Measurements from ENCODE around the gene HINT2. TPM values are rescaled to one million over a fixed set of nuclear protein-coding genes. Genes with fewer than 3 reads are reported as not detected.

HINT2 gene
- total RNA-seq, 5 donors from 2014 or later (not counting 1 experiment from before 2014, with no cell fraction given), result 15.4 to 30.3 (median 28.5) TPM

GRCh38 chr9:35797311-35798109 lies 17.3 kb downstream of the HINT2 start:
- Mint-ChIP-seq H3K27ac (no peak overlapping the region), H3K36me3 (peaks cover 26% of the 10 kb centered on the region), H3K27me3 (no peaks in the 10 kb centered on the region), H3K9me3 (no peaks in the 10 kb centered on the region), H3K4me1 (peaks cover 0 to 8% (median 6%) of the 10 kb centered on the region in 3 donors), H3K4me3 (no peak overlapping the region)
- Histone ChIP-seq H3K27me3 (replicated peaks in 1 of 2; ENCODE audit: control insufficient read depth in 2 of 2, extremely low read depth in 1 of 2, insufficient read depth in 2 of 2, low read length in 1 of 2) (no peaks in the 10 kb centered on the region), H3K9me3 (no peaks in the 10 kb centered on the region), H3K36me3 (ENCODE audit: control insufficient read depth in 2 of 2, extremely low read depth in 1 of 2, insufficient read depth in 1 of 2, low read length in 1 of 2) (peaks cover 6 to 27% of the 10 kb centered on the region in 2 donors), H3K4me3 (ENCODE audit: control insufficient read depth in 1 of 2, extremely low read depth in 1 of 2, low read length in 1 of 2) (no peak overlapping the region), H3K27ac (ENCODE audit: low read length) (no peak overlapping the region), H3K4me1 (ENCODE audit: control insufficient read depth in 1 of 2, extremely low read depth in 1 of 2, insufficient read depth in 2 of 2, low read length in 2 of 2) (no peaks in the 10 kb centered on the region)
- WGBS (ENCODE audit: insufficient coverage), result 100% methylated on average over 2 of the region's 6 CpGs
- CTCF ChIA-PET, result no interaction called here
- ATAC-seq (replicated peaks in 1 of 4), result no peak
- no peak for DNase-seq
- POLR2A ChIA-PET, result no interaction called here

DNA sequence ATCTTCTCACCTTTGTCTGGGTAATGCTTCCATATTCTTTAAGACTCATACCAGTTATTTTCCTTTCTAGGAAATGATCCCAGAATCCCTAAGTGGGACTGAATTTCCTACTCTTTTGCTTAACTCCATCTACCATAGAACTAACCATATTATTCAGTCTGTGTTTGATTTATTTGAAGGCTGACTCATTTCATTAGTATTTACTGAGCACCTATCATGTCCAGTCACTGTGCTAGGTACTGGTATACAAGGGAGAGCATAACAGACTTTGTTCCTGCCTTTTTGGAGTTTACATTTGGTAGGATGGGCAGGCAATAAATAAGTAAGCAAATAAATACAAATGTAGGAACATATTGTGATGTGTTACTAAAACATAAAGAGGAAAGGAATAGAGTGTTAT lies 19.1 kb downstream of the HINT2 start:
- no peaks in the 10 kb centered on the region for H3K9me3 ChIP-seq
- H3K27me3 ChIP-seq (replicated peaks in 1 of 2; ENCODE audit: control insufficient read depth in 2 of 2, extremely low read depth in 1 of 2, insufficient read depth in 2 of 2, low read length in 1 of 2), result no peaks in the 10 kb centered on the region
- H3K36me3 ChIP-seq (ENCODE audit: control insufficient read depth in 2 of 2, extremely low read depth in 1 of 2, insufficient read depth in 1 of 2, low read length in 1 of 2), result peaks cover 3 to 16% of the 10 kb centered on the region in 2 donors
- no peak overlapping the region for H3K27ac ChIP-seq (ENCODE audit: low read length)
- Mint-ChIP-seq H3K9me3 (no peaks in the 10 kb centered on the region), H3K36me3 (peaks cover 11% of the 10 kb centered on the region), H3K27me3 (no peaks in the 10 kb centered on the region), H3K27ac (no peak overlapping the region), H3K4me3 (no peak overlapping the region), H3K4me1 (peaks cover 0 to 8% (median 6%) of the 10 kb centered on the region in 3 donors)
- H3K4me3 ChIP-seq (ENCODE audit: control insufficient read depth in 1 of 2, extremely low read depth in 1 of 2, low read length in 1 of 2), result no peak overlapping the region
- no peak for DNase-seq
- ChIA-PET CTCF (interaction anchor here in 1 of 2 donors (0.6 kb wide), 1 partner anchor 225 kb away, joined by 3 read pairs; no protein-coding TSS in a partner anchor), POLR2A (no interaction called here)
- ATAC-seq (replicated peaks in 1 of 4), result no peak
- H3K4me1 ChIP-seq (ENCODE audit: control insufficient read depth in 1 of 2, extremely low read depth in 1 of 2, insufficient read depth in 2 of 2, low read length in 2 of 2), result no peaks in the 10 kb centered on the region

DNA sequence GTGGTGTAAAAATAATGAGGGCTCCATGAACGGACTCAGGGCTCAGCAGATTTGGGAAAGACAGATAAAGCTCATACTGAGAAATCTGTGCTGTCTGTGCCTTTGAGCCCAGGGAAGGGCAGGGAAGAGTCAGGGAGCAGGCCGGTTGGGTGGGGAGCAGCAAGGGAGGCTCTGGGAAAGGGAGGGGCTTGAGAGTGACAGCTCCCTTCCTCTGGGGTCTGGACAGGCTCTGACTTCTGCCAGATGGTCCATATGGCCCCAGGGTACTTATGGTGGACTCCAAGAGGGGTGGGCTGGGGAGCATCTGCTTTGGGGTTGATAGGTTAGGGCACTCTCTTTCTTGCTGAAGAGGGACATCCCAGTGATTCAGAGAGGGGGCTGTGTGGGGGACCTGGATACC lies 21.4 kb downstream of the HINT2 start:
- Mint-ChIP-seq H3K4me3 (no peak overlapping the region), H3K27me3 (no peaks in the 10 kb centered on the region), H3K36me3 (peaks cover 6% of the 10 kb centered on the region), H3K27ac (no peak overlapping the region), H3K4me1 (peaks cover 0 to 14% (median 13%) of the 10 kb centered on the region in 3 donors), H3K9me3 (no peaks in the 10 kb centered on the region)
- H3K27me3 ChIP-seq (replicated peaks in 1 of 2; ENCODE audit: control insufficient read depth in 2 of 2, extremely low read depth in 1 of 2, insufficient read depth in 2 of 2, low read length in 1 of 2), result no peaks in the 10 kb centered on the region
- CTCF ChIA-PET, result interaction anchor here (0.9 to 1.3 kb wide), 2 partner anchors 89 to 229 kb away, joined by 3 to 5 read pairs; no protein-coding TSS in a partner anchor
- H3K36me3 ChIP-seq (ENCODE audit: control insufficient read depth in 2 of 2, extremely low read depth in 1 of 2, insufficient read depth in 1 of 2, low read length in 1 of 2), result peaks cover 8 to 9% of the 10 kb centered on the region in 2 donors
- no peak overlapping the region for H3K4me3 ChIP-seq (ENCODE audit: control insufficient read depth in 1 of 2, extremely low read depth in 1 of 2, low read length in 1 of 2)
- POLR2A ChIA-PET, result no interaction called here
- DNase-seq (no peak), ATAC-seq (replicated peaks in 1 of 4) (no peak)
- H3K27ac ChIP-seq (ENCODE audit: low read length), result no peak overlapping the region
- peaks cover 0 to 3% of the 10 kb centered on the region in 2 experiments for H3K4me1 ChIP-seq (ENCODE audit: control insufficient read depth in 1 of 2, extremely low read depth in 1 of 2, insufficient read depth in 2 of 2, low read length in 2 of 2)
- WGBS (ENCODE audit: insufficient coverage), result 96% methylated on average over 2 of the region's 2 CpGs
- H3K9me3 ChIP-seq, result no peaks in the 10 kb centered on the region

GRCh38 chr9:35792826-35793225 lies 22.0 kb downstream of the HINT2 start:
- POLR2A ChIA-PET, result no interaction called here
- peaks cover 7% of the 10 kb centered on the region for H3K36me3 Mint-ChIP-seq
- H3K4me3 ChIP-seq (ENCODE audit: control insufficient read depth in 1 of 2, extremely low read depth in 1 of 2, low read length in 1 of 2), result no peak overlapping the region
- no peaks in the 10 kb centered on the region for H3K27me3 ChIP-seq (replicated peaks in 1 of 2; ENCODE audit: control insufficient read depth in 2 of 2, extremely low read depth in 1 of 2, insufficient read depth in 2 of 2, low read length in 1 of 2)
- H3K27ac ChIP-seq (ENCODE audit: low read length), result no peak overlapping the region
- CTCF ChIA-PET, result interaction anchor here (0.9 to 1.3 kb wide), 2 partner anchors 89 to 230 kb away, joined by 3 to 5 read pairs; no protein-coding TSS in a partner anchor
- H3K9me3 ChIP-seq, result no peaks in the 10 kb centered on the region
- H3K9me3 Mint-ChIP-seq, result no peaks in the 10 kb centered on the region
- ATAC-seq (replicated peaks in 1 of 4) (no peak), DNase-seq (no peak)
- peaks cover 0 to 14% (median 13%) of the 10 kb centered on the region in 3 donors for H3K4me1 Mint-ChIP-seq
- no peak overlapping the region for H3K4me3 Mint-ChIP-seq
- peaks cover 0 to 3% of the 10 kb centered on the region in 2 experiments for H3K4me1 ChIP-seq (ENCODE audit: control insufficient read depth in 1 of 2, extremely low read depth in 1 of 2, insufficient read depth in 2 of 2, low read length in 2 of 2)
- no peak overlapping the region for H3K27ac Mint-ChIP-seq
- 99% methylated on average over 13 of the region's 14 CpGs for WGBS (ENCODE audit: insufficient coverage)
- H3K36me3 ChIP-seq (ENCODE audit: control insufficient read depth in 2 of 2, extremely low read depth in 1 of 2, insufficient read depth in 1 of 2, low read length in 1 of 2), result peaks cover 8 to 9% of the 10 kb centered on the region in 2 donors
- no peaks in the 10 kb centered on the region for H3K27me3 Mint-ChIP-seq

DNA sequence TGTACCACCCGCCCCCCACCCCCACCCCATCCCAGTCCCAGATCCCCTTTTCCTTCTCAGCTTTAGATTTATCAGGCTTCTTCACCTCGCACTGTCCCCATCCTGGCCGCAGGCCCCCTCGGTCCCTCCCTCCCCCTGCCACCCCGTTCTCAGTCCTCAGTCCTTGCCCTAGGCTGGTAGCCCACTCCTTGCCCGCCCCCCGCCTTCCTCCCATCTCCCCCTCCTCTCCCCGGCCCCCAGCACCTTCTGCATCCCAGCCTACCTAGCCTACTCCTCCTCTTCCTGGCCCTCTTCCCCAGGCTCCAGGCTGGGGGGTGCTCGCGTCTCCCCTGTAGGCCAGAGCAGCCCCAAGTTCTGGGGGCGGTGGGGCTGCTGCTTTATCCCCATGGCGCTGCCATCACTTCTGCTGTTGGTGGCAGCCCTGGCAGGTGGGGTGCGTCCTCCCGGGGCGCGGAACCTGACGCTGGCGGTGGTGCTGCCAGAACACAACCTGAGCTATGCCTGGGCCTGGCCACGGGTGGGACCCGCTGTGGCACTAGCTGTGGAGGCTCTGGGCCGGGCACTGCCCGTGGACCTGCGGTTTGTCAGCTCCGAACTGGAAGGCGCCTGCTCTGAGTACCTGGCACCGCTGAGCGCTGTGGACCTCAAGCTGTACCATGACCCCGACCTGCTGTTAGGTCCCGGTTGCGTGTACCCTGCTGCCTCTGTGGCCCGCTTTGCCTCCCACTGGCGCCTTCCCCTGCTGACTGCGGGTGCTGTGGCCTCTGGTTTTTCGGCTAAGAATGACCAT lies 22.6 kb downstream of the HINT2 start:
- no peaks in the 10 kb centered on the region for H3K27me3 ChIP-seq (replicated peaks in 1 of 2; ENCODE audit: control insufficient read depth in 2 of 2, extremely low read depth in 1 of 2, insufficient read depth in 2 of 2, low read length in 1 of 2)
- H3K4me1 Mint-ChIP-seq, result peaks cover 0 to 14% (median 13%) of the 10 kb centered on the region in 3 donors
- H3K9me3 ChIP-seq, result no peaks in the 10 kb centered on the region
- peaks cover 13% of the 10 kb centered on the region for H3K36me3 Mint-ChIP-seq
- peaks cover 0 to 3% of the 10 kb centered on the region in 2 experiments for H3K4me1 ChIP-seq (ENCODE audit: control insufficient read depth in 1 of 2, extremely low read depth in 1 of 2, insufficient read depth in 2 of 2, low read length in 2 of 2)
- H3K36me3 ChIP-seq (ENCODE audit: control insufficient read depth in 2 of 2, extremely low read depth in 1 of 2, insufficient read depth in 1 of 2, low read length in 1 of 2), result peaks cover 11 to 12% of the 10 kb centered on the region in 2 donors
- no peak overlapping the region for H3K27ac ChIP-seq (ENCODE audit: low read length)
- 98% methylated on average over 30 of the region's 34 CpGs for WGBS (ENCODE audit: insufficient coverage)
- H3K9me3 Mint-ChIP-seq, result no peaks in the 10 kb centered on the region
- CTCF ChIA-PET, result interaction anchor here (0.6 to 1.3 kb wide), 6 partner anchors 20 to 230 kb away, joined by 3 to 5 read pairs (median 3); partner anchors contain the start of genes RMRP (in 1 of the 2) and SPAG8 (in 1 of the 2)
- no peak overlapping the region for H3K4me3 Mint-ChIP-seq
- ATAC-seq (replicated peaks in 1 of 4), result no peak
- H3K27ac Mint-ChIP-seq, result no peak overlapping the region
- no peaks in the 10 kb centered on the region for H3K27me3 Mint-ChIP-seq
- no peak for DNase-seq
- POLR2A ChIA-PET, result no interaction called here
- no peak overlapping the region for H3K4me3 ChIP-seq (ENCODE audit: control insufficient read depth in 1 of 2, extremely low read depth in 1 of 2, low read length in 1 of 2)

GRCh38 chr9:35791297-35791921 lies 23.4 kb downstream of the HINT2 start, which contains the start of gene NPR2:
NPR2 (plus strand) TSS chr9:35791591; CDS start chr9:35792409, 818 bp downstream.
- Histone ChIP-seq H3K4me1 (ENCODE audit: control insufficient read depth in 1 of 2, extremely low read depth in 1 of 2, insufficient read depth in 2 of 2, low read length in 2 of 2) (peaks cover 0 to 3% of the 10 kb centered on the region in 2 experiments), H3K4me3 (ENCODE audit: control insufficient read depth in 1 of 2, extremely low read depth in 1 of 2, low read length in 1 of 2) (no peak within 1 kb of the TSS), H3K36me3 (ENCODE audit: control insufficient read depth in 2 of 2, extremely low read depth in 1 of 2, insufficient read depth in 1 of 2, low read length in 1 of 2) (peaks cover 11 to 14% of the 10 kb centered on the region in 2 donors), H3K27ac (ENCODE audit: low read length) (no peak within 1 kb of the TSS), H3K27me3 (replicated peaks in 1 of 2; ENCODE audit: control insufficient read depth in 2 of 2, extremely low read depth in 1 of 2, insufficient read depth in 2 of 2, low read length in 1 of 2) (no peaks in the 10 kb centered on the region), H3K9me3 (no peaks in the 10 kb centered on the region)
- DNase-seq (no peak), ATAC-seq (replicated peaks in 1 of 4) (no peak)
- WGBS (ENCODE audit: insufficient coverage), result 81% methylated on average over 27 of the region's 64 CpGs
- ChIA-PET POLR2A (no interaction called here), CTCF (interaction anchor here (0.6 to 1.1 kb wide), 4 partner anchors 21 to 134 kb away, joined by 3 to 4 read pairs (median 3); partner anchors contain the start of genes RMRP (in 1 of the 2) and SPAG8 (in 1 of the 2))
- H3K27me3 Mint-ChIP-seq, result no peaks in the 10 kb centered on the region
- H3K27ac Mint-ChIP-seq, result no peak within 1 kb of the TSS
- H3K4me1 Mint-ChIP-seq, result peaks cover 0 to 14% (median 13%) of the 10 kb centered on the region in 3 donors
- H3K9me3 Mint-ChIP-seq, result no peaks in the 10 kb centered on the region
- H3K36me3 Mint-ChIP-seq, result peaks cover 15% of the 10 kb centered on the region
- no peak within 1 kb of the TSS for H3K4me3 Mint-ChIP-seq

Measured in T-cell (primary cell).